Measurements from ENCODE around the gene FADS1.

FADS1 gene

GRCh38 chr11:61795876-61796526, 20.8 kb downstream of the FADS1 start:
- H3K4me3 ChIP-seq (ENCODE audit: control insufficient read depth, low read depth, low read length) = no peak overlapping the region
- TF ChIP-seq, protein P1, sequence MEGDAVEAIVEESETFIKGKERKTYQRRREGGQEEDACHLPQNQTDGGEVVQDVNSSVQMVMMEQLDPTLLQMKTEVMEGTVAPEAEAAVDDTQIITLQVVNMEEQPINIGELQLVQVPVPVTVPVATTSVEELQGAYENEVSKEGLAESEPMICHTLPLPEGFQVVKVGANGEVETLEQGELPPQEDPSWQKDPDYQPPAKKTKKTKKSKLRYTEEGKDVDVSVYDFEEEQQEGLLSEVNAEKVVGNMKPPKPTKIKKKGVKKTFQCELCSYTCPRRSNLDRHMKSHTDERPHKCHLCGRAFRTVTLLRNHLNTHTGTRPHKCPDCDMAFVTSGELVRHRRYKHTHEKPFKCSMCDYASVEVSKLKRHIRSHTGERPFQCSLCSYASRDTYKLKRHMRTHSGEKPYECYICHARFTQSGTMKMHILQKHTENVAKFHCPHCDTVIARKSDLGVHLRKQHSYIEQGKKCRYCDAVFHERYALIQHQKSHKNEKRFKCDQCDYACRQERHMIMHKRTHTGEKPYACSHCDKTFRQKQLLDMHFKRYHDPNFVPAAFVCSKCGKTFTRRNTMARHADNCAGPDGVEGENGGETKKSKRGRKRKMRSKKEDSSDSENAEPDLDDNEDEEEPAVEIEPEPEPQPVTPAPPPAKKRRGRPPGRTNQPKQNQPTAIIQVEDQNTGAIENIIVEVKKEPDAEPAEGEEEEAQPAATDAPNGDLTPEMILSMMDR (conservative IDR thresholded peaks at IDR 0.05; ENCODE audit: control insufficient read depth, insufficient read depth, low read depth, low read length) = no peak
- DNase-seq (ENCODE audit: low read depth) = no peak

- no peak overlapping the region for H3K4me3 ChIP-seq (ENCODE audit: control insufficient read depth, low read depth, low read length)
- DNase-seq (ENCODE audit: low read depth) = no peak
- TF ChIP-seq, protein P1 (conservative IDR thresholded peaks at IDR 0.05; ENCODE audit: control insufficient read depth, insufficient read depth, low read depth, low read length) = no peak
Observed at GRCh38 chr11:61795459-61795858, 21.3 kb downstream of the FADS1 start.

- TF ChIP-seq, protein P1 (conservative IDR thresholded peaks at IDR 0.05; ENCODE audit: control insufficient read depth, insufficient read depth, low read depth, low read length) = no peak
- DNase-seq (ENCODE audit: low read depth) = peak; percentile 10
- H3K4me3 ChIP-seq (ENCODE audit: control insufficient read depth, low read depth, low read length) = no peak overlapping the region
Observed at GRCh38 chr11:61794579-61794978, 22.2 kb downstream of the FADS1 start.

- H3K4me3 ChIP-seq (ENCODE audit: control insufficient read depth, low read depth, low read length) = peak overlapping the region; percentile 94
- DNase-seq (ENCODE audit: low read depth) = no peak
- TF ChIP-seq, protein P1 (conservative IDR thresholded peaks at IDR 0.05; ENCODE audit: control insufficient read depth, insufficient read depth, low read depth, low read length) = no peak
Observed at GRCh38 chr11:61793829-61794204, 23.0 kb downstream of the FADS1 start.

DNA sequence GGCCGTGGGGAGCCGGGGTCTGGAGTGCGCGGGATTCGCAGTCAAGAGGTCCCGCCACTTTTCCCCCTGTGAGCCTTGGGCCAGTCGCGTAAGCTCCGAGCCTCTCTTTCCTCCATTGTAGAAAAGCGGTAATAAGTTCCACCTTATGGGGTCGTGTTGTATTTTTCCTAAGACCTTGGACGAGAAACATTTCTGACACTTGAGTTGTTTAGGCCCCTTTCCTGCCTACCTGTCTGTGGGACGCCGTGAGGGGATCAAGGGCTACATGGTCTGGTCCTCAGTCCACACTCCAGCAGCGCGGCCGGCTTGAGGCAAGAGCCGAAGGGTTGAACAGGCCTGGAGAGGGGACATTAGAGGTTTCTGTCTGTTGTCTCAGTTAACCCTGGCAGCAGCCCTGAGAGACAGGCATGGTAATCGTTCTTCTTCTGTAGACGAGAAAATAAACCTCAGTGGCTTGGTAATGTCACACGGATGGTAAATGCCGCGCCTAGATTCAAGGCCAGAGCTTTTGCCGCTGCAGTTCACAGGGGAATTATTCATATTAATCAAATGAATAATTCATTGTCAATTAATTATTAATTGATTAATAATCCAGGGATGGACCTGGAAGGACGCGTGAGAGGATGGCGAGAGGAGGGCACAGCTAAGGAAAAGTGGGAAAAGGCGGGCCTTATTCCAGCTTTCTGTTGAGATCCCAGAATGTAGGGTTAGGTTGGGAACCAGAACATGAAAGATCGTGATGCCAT, 23.5 kb downstream of the FADS1 start:
- TF ChIP-seq, protein P1 (conservative IDR thresholded peaks at IDR 0.05; ENCODE audit: control insufficient read depth, insufficient read depth, low read depth, low read length) = no peak
- peak; percentile 8 for DNase-seq (ENCODE audit: low read depth)
- peak overlapping the region; percentile 94 for H3K4me3 ChIP-seq (ENCODE audit: control insufficient read depth, low read depth, low read length)

DNA sequence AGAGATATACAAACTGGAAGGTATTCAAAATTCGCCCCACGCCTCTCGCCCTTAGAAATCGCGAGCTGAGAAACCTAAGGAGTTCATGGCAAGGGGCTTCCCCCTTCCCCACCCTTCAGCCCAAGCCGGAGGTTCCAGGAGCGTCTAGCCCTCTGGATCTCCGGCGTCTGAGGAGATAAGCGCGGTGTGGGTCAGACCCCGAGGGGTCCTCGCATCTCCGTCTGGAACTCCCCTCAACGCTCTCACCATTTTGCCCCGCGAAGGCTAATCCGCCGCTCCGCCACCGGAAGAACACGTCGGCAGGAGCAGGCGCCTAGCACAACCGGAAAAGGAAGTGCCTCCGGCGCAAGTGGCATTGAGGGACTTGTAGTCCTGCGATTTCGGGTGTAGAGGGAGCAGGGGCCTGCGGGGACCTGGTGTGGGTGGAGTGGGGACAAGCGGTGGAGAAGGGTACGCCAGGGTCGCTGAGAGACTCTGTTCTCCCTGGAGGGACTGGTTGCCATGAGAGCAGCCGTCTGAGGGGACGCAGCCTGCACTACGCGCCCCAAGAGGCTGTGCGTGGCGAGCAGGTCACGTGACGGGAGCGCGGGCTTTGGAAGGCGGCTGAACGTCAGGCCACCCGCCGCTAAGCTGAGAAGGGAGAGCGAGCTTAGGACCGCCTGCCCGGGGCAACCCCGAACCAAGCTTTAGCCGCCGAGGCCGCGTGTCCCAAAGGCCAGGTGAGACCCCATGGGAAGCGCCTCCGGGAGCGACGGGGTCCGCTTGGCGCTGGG, 24.3 kb downstream of the FADS1 start, which contains the start of the genes FEN1 and TMEM258:
Gene FEN1, plus strand, starts transcription at position 602 of the 773 bp plus-strand sequence. CDS start 2,451 bp downstream, outside the sequence.
Gene TMEM258, minus strand, starts transcription at position 290 of the 773 bp plus-strand sequence. Its CDS starts 41 bp downstream, at position 249.
- peak; percentile 92 for DNase-seq (ENCODE audit: low read depth)
- TF ChIP-seq, protein P1 (conservative IDR thresholded peaks at IDR 0.05; ENCODE audit: control insufficient read depth, insufficient read depth, low read depth, low read length) = no peak

More for the DNA sequence above, 24.3 kb downstream of the FADS1 start, which contains the start of the genes FEN1 and TMEM258:
- H3K4me3 ChIP-seq (ENCODE audit: control insufficient read depth, low read depth, low read length) = peak within 1 kb of the TSS; percentile 94
